ENCODE results near the gene ZNF740.
A peak's percentile ranks its signal among the peaks of the same experiment; 100 is the strongest.

ZNF740 gene

GRCh38 chr12:53220694-53221202, 40.2 kb downstream of the ZNF740 start:
- no peak for TF ChIP-seq CTCF (IDR thresholded peaks at IDR 0.05; ENCODE audit: low read depth, low read length)
- DNase-seq (ENCODE audit: low read depth, low spot score) = peak; percentile 96
- in situ Hi-C loops (cut with HindIII; ENCODE audit: low sequenced_read_pairs) = no loop called here

GRCh38 chr12:53221203-53222080, 40.9 kb downstream of the ZNF740 start:
- in situ Hi-C loops (cut with HindIII; ENCODE audit: low sequenced_read_pairs) = no loop called here
- DNase-seq (ENCODE audit: low read depth, low spot score) = peak; percentile 57
- TF ChIP-seq CTCF (IDR thresholded peaks at IDR 0.05; ENCODE audit: low read depth, low read length) = peak; percentile 28
- H3K4me3 ChIP-seq (ENCODE audit: low read depth, low read length) = peak overlapping the region; percentile 43

More at GRCh38 chr12:53220694-53221202, 40.2 kb downstream of the ZNF740 start:
- H3K4me3 ChIP-seq (ENCODE audit: low read depth, low read length) = peak overlapping the region; percentile 57

GRCh38 chr12:53222170-53222721, 41.7 kb downstream of the ZNF740 start:
- in situ Hi-C loops (cut with HindIII; ENCODE audit: low sequenced_read_pairs) = no loop called here

GRCh38 chr12:53222806-53223261, 42.3 kb downstream of the ZNF740 start:
- in situ Hi-C loops (cut with HindIII; ENCODE audit: low sequenced_read_pairs) = no loop called here
- no peak overlapping the region for H3K4me3 ChIP-seq (ENCODE audit: low read depth, low read length)
- no peak for TF ChIP-seq CTCF (IDR thresholded peaks at IDR 0.05; ENCODE audit: low read depth, low read length)
- DNase-seq (ENCODE audit: low read depth, low spot score) = no peak

More at GRCh38 chr12:53222170-53222721, 41.7 kb downstream of the ZNF740 start:
- DNase-seq (ENCODE audit: low read depth, low spot score) = no peak
- H3K4me3 ChIP-seq (ENCODE audit: low read depth, low read length) = peak overlapping the region; percentile 26
- TF ChIP-seq CTCF (IDR thresholded peaks at IDR 0.05; ENCODE audit: low read depth, low read length) = no peak

- H3K4me3 ChIP-seq (ENCODE audit: low read depth, low read length) = no peak overlapping the region
- in situ Hi-C loops (cut with HindIII; ENCODE audit: low sequenced_read_pairs) = no loop called here
- TF ChIP-seq CTCF (IDR thresholded peaks at IDR 0.05; ENCODE audit: low read depth, low read length) = no peak
- DNase-seq (ENCODE audit: low read depth, low spot score) = peak; percentile 62
Observed at GRCh38 chr12:53223389-53224060, 43.0 kb downstream of the ZNF740 start.

Data from astrocyte of the spinal cord (primary cell).